Measurements from ENCODE around the gene EIF4A3.

- TF ChIP-seq, protein P1, sequence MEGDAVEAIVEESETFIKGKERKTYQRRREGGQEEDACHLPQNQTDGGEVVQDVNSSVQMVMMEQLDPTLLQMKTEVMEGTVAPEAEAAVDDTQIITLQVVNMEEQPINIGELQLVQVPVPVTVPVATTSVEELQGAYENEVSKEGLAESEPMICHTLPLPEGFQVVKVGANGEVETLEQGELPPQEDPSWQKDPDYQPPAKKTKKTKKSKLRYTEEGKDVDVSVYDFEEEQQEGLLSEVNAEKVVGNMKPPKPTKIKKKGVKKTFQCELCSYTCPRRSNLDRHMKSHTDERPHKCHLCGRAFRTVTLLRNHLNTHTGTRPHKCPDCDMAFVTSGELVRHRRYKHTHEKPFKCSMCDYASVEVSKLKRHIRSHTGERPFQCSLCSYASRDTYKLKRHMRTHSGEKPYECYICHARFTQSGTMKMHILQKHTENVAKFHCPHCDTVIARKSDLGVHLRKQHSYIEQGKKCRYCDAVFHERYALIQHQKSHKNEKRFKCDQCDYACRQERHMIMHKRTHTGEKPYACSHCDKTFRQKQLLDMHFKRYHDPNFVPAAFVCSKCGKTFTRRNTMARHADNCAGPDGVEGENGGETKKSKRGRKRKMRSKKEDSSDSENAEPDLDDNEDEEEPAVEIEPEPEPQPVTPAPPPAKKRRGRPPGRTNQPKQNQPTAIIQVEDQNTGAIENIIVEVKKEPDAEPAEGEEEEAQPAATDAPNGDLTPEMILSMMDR (IDR thresholded peaks at IDR 0.05): no peak
- TF ChIP-seq POLR2A (IDR thresholded peaks at IDR 0.05): no peak
Observed at GRCh38 chr17:80086081-80086480, 60.8 kb downstream of the EIF4A3 start.
